GM19324 (cell line): ENCODE measurements around the gene NAALAD2.
"Not testable (repeated sequence)": the region's sequence is repeated elsewhere in the genome, so short reads cannot be mapped to it uniquely, and the experiment has no call there.

ENCODE experiments used
- ATAC-seq: cut with Tn5 transposase; IDR thresholded peaks from one replicate; pipeline ENCODE4 v1.9.1; 2021; ENCODE audit warnings: mild to moderate bottlenecking, moderate library complexity; ENCODE audit not compliant: unreplicated experiment, low FRiP score

NAALAD2 gene

GRCh38 chr11:90239967-90240636, 105.6 kb downstream of the NAALAD2 start:
- ATAC-seq, result not testable (repeated sequence)

- ATAC-seq, result no peak
Measured at GRCh38 chr11:90241414-90241813, 107.0 kb downstream of the NAALAD2 start.
